ENCODE data around the gene PFDN4. TPM values are rescaled to one million over a fixed set of nuclear protein-coding genes. Genes with fewer than 3 reads are reported as not detected.

Gene PFDN4
- total RNA-seq, 1 donor from 2014 or later, result 18.9 TPM

DNA sequence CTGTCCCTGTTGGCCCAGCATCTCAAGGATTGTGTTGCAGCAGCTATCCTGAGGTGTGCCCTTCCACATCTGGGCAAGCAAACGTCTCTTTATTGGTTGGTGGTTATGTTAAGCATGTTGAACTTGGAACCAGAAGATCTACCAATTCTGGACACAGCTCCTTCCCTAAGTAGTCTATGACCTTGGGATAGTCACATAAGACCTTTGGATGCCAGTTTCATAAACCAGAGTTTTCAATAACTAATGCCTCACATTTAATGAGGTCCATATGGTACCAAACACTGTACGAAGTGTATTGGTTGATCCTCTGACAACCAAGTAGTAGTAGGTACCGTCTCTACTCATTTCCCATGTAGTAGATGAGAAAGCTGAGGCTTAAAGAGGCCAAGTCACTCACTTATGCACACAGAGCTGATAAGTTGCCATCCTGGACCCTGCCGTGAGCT, 37.8 kb upstream of the PFDN4 start:
- Mint-ChIP-seq H3K27ac (ENCODE audit: unreplicated experiment) (no peak overlapping the region), H3K27me3 (ENCODE audit: unreplicated experiment) (peaks cover 74% of the 10 kb centered on the region), H3K4me1 (ENCODE audit: unreplicated experiment) (peaks cover 15% of the 10 kb centered on the region), H3K9me3 (ENCODE audit: unreplicated experiment) (no peaks in the 10 kb centered on the region), H3K4me3 (ENCODE audit: unreplicated experiment) (no peak overlapping the region), H3K36me3 (ENCODE audit: unreplicated experiment) (no peaks in the 10 kb centered on the region)
- no peak for DNase-seq (ENCODE audit: extremely low spot score, unreplicated experiment)
- TF ChIP-seq, protein P1, sequence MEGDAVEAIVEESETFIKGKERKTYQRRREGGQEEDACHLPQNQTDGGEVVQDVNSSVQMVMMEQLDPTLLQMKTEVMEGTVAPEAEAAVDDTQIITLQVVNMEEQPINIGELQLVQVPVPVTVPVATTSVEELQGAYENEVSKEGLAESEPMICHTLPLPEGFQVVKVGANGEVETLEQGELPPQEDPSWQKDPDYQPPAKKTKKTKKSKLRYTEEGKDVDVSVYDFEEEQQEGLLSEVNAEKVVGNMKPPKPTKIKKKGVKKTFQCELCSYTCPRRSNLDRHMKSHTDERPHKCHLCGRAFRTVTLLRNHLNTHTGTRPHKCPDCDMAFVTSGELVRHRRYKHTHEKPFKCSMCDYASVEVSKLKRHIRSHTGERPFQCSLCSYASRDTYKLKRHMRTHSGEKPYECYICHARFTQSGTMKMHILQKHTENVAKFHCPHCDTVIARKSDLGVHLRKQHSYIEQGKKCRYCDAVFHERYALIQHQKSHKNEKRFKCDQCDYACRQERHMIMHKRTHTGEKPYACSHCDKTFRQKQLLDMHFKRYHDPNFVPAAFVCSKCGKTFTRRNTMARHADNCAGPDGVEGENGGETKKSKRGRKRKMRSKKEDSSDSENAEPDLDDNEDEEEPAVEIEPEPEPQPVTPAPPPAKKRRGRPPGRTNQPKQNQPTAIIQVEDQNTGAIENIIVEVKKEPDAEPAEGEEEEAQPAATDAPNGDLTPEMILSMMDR (IDR thresholded peaks at IDR 0.05), result no peak

DNA sequence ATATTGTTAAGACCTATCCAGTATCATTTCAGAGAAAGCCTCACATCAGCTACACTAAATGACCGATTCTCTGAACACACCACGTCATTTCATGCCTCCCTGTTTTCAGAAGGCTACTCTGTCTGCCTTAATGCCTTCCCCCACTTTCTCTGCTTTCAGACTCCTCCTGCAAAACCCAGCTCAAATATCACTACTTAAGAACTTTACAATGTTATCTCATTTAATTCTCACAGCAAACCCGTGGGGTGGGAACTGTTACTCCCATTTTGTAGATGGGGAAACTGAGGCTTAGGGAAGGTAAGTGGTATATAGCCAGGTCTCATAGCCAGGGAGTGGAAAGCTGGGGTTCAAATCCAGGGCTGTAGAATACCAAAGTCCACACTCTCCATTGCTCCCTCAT, 36.9 kb upstream of the PFDN4 start:
- H3K9me3 Mint-ChIP-seq (ENCODE audit: unreplicated experiment), result no peaks in the 10 kb centered on the region
- H3K27me3 Mint-ChIP-seq (ENCODE audit: unreplicated experiment), result peaks cover 77% of the 10 kb centered on the region
- H3K27ac Mint-ChIP-seq (ENCODE audit: unreplicated experiment), result no peak overlapping the region
- H3K4me1 Mint-ChIP-seq (ENCODE audit: unreplicated experiment), result peaks cover 15% of the 10 kb centered on the region
- no peak overlapping the region for H3K4me3 Mint-ChIP-seq (ENCODE audit: unreplicated experiment)
- TF ChIP-seq, protein P1 (IDR thresholded peaks at IDR 0.05), result no peak
- no peaks in the 10 kb centered on the region for H3K36me3 Mint-ChIP-seq (ENCODE audit: unreplicated experiment)
- DNase-seq (ENCODE audit: extremely low spot score, unreplicated experiment), result no peak

DNA sequence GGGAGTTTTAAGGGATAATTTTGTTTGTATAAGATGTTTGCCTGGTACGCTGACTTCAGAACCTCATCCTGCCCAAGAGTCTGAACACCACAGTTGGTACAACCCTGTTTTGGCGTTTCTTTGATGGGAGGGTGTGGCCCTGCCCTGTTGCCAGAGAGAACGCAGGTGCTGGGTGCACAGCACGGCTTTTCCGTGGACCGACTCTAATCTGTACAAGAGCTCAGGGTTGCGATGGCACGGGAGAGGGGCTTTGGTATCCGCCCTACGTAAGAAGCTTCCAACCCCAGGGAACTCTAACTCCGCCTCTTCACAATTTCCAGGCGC, 35.4 kb upstream of the PFDN4 start:
- TF ChIP-seq, protein P1 (IDR thresholded peaks at IDR 0.05), result no peak
- peaks cover 15% of the 10 kb centered on the region for H3K4me1 Mint-ChIP-seq (ENCODE audit: unreplicated experiment)
- no peak for DNase-seq (ENCODE audit: extremely low spot score, unreplicated experiment)
- H3K9me3 Mint-ChIP-seq (ENCODE audit: unreplicated experiment), result no peaks in the 10 kb centered on the region
- no peak overlapping the region for H3K27ac Mint-ChIP-seq (ENCODE audit: unreplicated experiment)
- no peaks in the 10 kb centered on the region for H3K36me3 Mint-ChIP-seq (ENCODE audit: unreplicated experiment)
- no peak overlapping the region for H3K4me3 Mint-ChIP-seq (ENCODE audit: unreplicated experiment)
- H3K27me3 Mint-ChIP-seq (ENCODE audit: unreplicated experiment), result peaks cover 74% of the 10 kb centered on the region

DNA sequence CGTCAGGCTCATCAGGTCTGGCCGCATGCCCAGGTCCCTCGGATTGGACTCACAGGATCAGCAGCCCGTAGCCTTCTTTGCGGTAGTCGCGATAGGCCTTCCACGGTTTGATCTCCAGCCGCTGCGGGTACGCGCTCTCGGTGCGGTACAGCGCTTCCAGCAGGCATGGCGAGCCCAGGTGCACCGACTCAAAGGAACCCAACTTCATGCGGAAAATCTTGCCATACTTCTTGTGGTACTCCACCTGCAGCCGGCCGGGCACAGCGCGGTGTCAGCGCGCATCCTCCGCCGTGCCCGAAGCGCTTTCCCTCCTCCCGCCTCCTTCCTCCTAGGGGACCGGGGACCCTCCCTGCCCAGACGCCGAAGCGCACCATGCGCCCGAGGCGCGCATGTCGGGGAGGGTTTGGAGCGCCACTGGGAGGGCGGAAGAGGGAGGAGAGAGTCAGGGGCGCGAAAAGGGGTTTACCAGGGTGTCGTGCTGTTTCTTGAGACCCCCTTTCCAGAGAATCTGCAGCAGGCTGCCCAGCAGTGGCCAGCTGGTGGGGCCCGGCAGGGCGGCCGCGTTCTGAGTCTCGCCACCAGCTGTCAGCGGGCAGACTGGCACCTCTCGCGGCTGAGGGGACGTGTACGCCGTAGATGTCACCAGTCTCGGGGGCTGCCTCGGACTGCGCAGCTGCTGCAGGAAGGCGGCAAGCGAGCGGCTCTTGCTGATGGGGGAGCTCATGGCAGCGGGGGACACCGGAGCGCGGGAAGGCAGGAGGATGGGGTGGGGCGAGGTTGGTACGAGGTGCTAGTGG, 34.8 kb upstream of the PFDN4 start:
- H3K9me3 Mint-ChIP-seq (ENCODE audit: unreplicated experiment), result no peaks in the 10 kb centered on the region
- H3K4me3 Mint-ChIP-seq (ENCODE audit: unreplicated experiment), result peak overlapping the region; percentile 18
- no peak for DNase-seq (ENCODE audit: extremely low spot score, unreplicated experiment)
- no peak overlapping the region for H3K27ac Mint-ChIP-seq (ENCODE audit: unreplicated experiment)
- no peaks in the 10 kb centered on the region for H3K36me3 Mint-ChIP-seq (ENCODE audit: unreplicated experiment)
- TF ChIP-seq, protein P1 (IDR thresholded peaks at IDR 0.05), result no peak
- H3K27me3 Mint-ChIP-seq (ENCODE audit: unreplicated experiment), result peaks cover 71% of the 10 kb centered on the region
- H3K4me1 Mint-ChIP-seq (ENCODE audit: unreplicated experiment), result peaks cover 15% of the 10 kb centered on the region

DNA sequence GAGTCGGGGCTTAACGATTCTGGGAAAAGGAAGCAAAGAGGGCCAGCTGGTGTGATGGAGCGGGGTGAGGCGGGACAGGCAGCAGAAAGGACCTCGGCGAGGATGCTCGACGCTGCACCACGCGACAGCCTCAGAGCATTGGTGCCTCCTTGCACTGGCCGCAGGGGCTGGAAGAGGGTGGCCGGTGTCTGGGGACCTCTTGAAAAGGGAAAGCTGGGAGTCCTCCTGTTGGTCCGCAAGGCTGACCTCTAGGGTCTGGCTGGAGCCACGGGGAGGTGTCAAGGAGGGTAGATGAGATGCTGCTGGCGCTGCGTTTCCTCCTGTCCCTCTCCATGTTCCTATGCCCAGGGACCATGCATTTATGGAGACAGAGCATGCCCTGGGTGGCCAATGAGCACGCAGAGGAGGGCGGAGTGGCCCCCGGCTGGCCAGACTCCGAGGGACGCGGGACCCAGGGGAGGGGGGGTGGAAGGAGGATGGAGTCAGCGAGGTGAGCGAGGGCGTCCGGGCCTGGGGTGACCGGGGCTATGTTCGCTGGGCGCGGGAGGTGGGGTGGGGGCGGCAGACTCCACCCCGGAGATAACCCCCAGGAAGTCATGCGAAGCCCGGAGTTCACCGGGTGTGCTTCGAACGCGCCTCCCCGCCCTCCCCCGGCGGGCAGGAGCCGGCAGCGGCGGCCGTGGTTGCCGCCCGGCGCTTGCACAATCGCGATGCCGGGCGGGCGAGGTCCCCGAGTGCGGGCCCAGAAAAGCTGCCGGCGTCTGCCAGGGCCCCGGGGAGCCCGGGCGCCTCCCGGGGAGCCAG, 34.0 kb upstream of the PFDN4 start, which contains the start of gene CYP24A1:
CYP24A1 (minus strand) TSS at position 334 of the 804 bp plus-strand sequence. CDS start 407 bp downstream, outside the sequence.
- DNase-seq (ENCODE audit: extremely low spot score, unreplicated experiment), result no peak
- H3K27ac Mint-ChIP-seq (ENCODE audit: unreplicated experiment), result no peak within 1 kb of the TSS
- H3K4me1 Mint-ChIP-seq (ENCODE audit: unreplicated experiment), result peaks cover 15% of the 10 kb centered on the region
- no peaks in the 10 kb centered on the region for H3K36me3 Mint-ChIP-seq (ENCODE audit: unreplicated experiment)
- no peaks in the 10 kb centered on the region for H3K9me3 Mint-ChIP-seq (ENCODE audit: unreplicated experiment)
- H3K4me3 Mint-ChIP-seq (ENCODE audit: unreplicated experiment), result peak within 1 kb of the TSS; percentile 18
- TF ChIP-seq, protein P1 (IDR thresholded peaks at IDR 0.05), result no peak
- peaks cover 65% of the 10 kb centered on the region for H3K27me3 Mint-ChIP-seq (ENCODE audit: unreplicated experiment)

Measured in osteocyte (in vitro differentiated cells).